Keratinocyte (primary cell): ENCODE data around the gene TENT4B. TPM values are rescaled to one million over a fixed set of nuclear protein-coding genes. Genes with fewer than 3 reads are reported as not detected.
A peak's percentile ranks its signal among the peaks of the same experiment; 100 is the strongest.

Experiments used
- DNase-seq: peaks from one replicate; pipeline ENCODE4 v3.0.0-alpha.2; 2011; ENCODE audit warnings: low read depth, missing footprints, low spot score
- FAIRE-seq: peaks from 2 replicates; lab custom pipeline; 2011; peaks lifted over from hg19 to GRCh38; lab: Jason Lieb, UNC
- H2AFZ ChIP-seq: 2 replicates; pipeline ENCODE4 v1.6.0; 2012; ENCODE audit warnings: low read length, control low read depth, inconsistent platforms; ENCODE audit not compliant: control insufficient read depth
- H3K27ac ChIP-seq: 2 replicates; pipeline ENCODE4 v1.5.1; 2011; ENCODE audit warnings: low read length; ENCODE audit not compliant: control insufficient read depth, insufficient read depth
- H3K27me3 ChIP-seq: 3 replicates; pipeline ENCODE4 v1.6.0; 2011; ENCODE audit warnings: low read length; ENCODE audit not compliant: control insufficient read depth, insufficient read depth; ENCODE audit errors: extremely low read depth
- H3K36me3 ChIP-seq, 2 experiments: 2 replicates in 1 of 2; 3 replicates in 1 of 2; pipeline ENCODE4 v1.5.1; 2011; ENCODE audit warnings: low read length in 2 of 2, mild to moderate bottlenecking in 1 of 2; ENCODE audit not compliant: control insufficient read depth in 2 of 2, insufficient read depth in 2 of 2; ENCODE audit errors: extremely low read depth in 1 of 2
- H3K4me1 ChIP-seq: 3 replicates; pipeline ENCODE4 v1.5.1; 2011; ENCODE audit warnings: low read length; ENCODE audit not compliant: control insufficient read depth, insufficient read depth; ENCODE audit errors: extremely low read depth
- H3K4me2 ChIP-seq: 3 replicates; pipeline ENCODE4 v1.6.0; 2011; ENCODE audit warnings: low read depth, low read length; ENCODE audit not compliant: control insufficient read depth, insufficient read depth; ENCODE audit errors: extremely low read depth
- H3K4me3 ChIP-seq, 3 experiments: fragments of 200-600 bp in 1 of 3; sonication (generic) in 1 of 3; 2 replicates in 2 of 3; 3 replicates in 1 of 3; pipeline ENCODE4 v1.5.1; 2011 to 2016; ENCODE audit warnings: low read length in 3 of 3, mild to moderate bottlenecking in 3 of 3, control low read depth in 2 of 3, inconsistent platforms in 1 of 3, low read depth in 1 of 3, mixed read lengths in 1 of 3, mixed run types in 1 of 3, moderate library complexity in 1 of 3; ENCODE audit not compliant: control insufficient read depth in 2 of 3, insufficient read depth in 2 of 3; ENCODE audit errors: extremely low read depth in 1 of 3
- H3K79me2 ChIP-seq: 2 replicates; pipeline ENCODE4 v1.6.0; 2012; ENCODE audit warnings: low read length; ENCODE audit not compliant: control insufficient read depth, insufficient read depth
- H3K9ac ChIP-seq: 3 replicates; pipeline ENCODE4 v1.6.0; 2011; ENCODE audit warnings: low read length; ENCODE audit not compliant: control insufficient read depth, insufficient read depth; ENCODE audit errors: extremely low read depth
- H3K9me1 ChIP-seq: 3 replicates; pipeline ENCODE4 v1.6.0; 2011; ENCODE audit warnings: low read length; ENCODE audit not compliant: control insufficient read depth, insufficient read depth; ENCODE audit errors: extremely low read depth
- H3K9me3 ChIP-seq: 2 replicates; pipeline ENCODE4 v1.5.1; 2012; ENCODE audit warnings: low read depth, low read length; ENCODE audit not compliant: control insufficient read depth
- H4K20me1 ChIP-seq: 3 replicates; pipeline ENCODE4 v1.6.0; 2011; ENCODE audit warnings: low read length; ENCODE audit not compliant: control insufficient read depth, insufficient read depth; ENCODE audit errors: extremely low read depth
- EZH2 ChIP-seq: IDR thresholded peaks from one replicate; pipeline ENCODE4 v1.6.1; 2012; ENCODE audit warnings: inconsistent platforms, mild to moderate bottlenecking, low read length, moderate library complexity
- dilution Hi-C: fragments of 300-500 bp; cut with MboI; formaldehyde crosslinking; loops from one replicate; pipeline ENCODE4 v1.7.0; 2020; ENCODE audit warnings: low sequenced_read_pairs; ENCODE audit not compliant: extremely low pct_ligation_motif_present
- polyA plus RNA-seq, 5 experiments: library from polyadenylated mRNA; depleted of rRNA in 3 of 5; stranded (reverse) in 3 of 5; stranded (forward) in 1 of 5; unstranded in 1 of 5; fragments of >200 nt; gene quantifications; 1 replicate in 1 of 5; 2 replicates in 3 of 5; 3 replicates in 1 of 5; pipeline versions ENCODE4 v1.2.1 to v1.2.3, GENCODE V29; 2011 to 2012; ENCODE audit warnings: missing spikeins in 2 of 5, low read depth in 1 of 5, low replicate concordance in 1 of 5
- TF ChIP-seq, protein P1 (sequence below), 3 experiments: IDR thresholded peaks in 1 of 3; conservative IDR thresholded peaks in 1 of 3; optimal IDR thresholded peaks in 1 of 3; 2 replicates in 2 of 3; 3 replicates in 1 of 3; pipeline versions ENCODE3 to v1.5.1; 2011; ENCODE audit warnings: low read length in 3 of 3, mild to moderate bottlenecking in 3 of 3, moderate library complexity in 2 of 3, control low read depth in 1 of 3, inconsistent platforms in 1 of 3; ENCODE audit not compliant: insufficient read depth in 2 of 3; ENCODE audit errors: extremely low read depth in 1 of 3

The TENT4B gene
- polyA plus RNA-seq, 1 donor (not counting 4 experiments of a cell fraction or from before 2014, with no cell fraction given) = 14.8 TPM

- TF ChIP-seq, protein P1, sequence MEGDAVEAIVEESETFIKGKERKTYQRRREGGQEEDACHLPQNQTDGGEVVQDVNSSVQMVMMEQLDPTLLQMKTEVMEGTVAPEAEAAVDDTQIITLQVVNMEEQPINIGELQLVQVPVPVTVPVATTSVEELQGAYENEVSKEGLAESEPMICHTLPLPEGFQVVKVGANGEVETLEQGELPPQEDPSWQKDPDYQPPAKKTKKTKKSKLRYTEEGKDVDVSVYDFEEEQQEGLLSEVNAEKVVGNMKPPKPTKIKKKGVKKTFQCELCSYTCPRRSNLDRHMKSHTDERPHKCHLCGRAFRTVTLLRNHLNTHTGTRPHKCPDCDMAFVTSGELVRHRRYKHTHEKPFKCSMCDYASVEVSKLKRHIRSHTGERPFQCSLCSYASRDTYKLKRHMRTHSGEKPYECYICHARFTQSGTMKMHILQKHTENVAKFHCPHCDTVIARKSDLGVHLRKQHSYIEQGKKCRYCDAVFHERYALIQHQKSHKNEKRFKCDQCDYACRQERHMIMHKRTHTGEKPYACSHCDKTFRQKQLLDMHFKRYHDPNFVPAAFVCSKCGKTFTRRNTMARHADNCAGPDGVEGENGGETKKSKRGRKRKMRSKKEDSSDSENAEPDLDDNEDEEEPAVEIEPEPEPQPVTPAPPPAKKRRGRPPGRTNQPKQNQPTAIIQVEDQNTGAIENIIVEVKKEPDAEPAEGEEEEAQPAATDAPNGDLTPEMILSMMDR (optimal IDR thresholded peaks at IDR 0.05 in 1 of 3, IDR thresholded peaks at IDR 0.05 in 1 of 3, conservative IDR thresholded peaks at IDR 0.05 in 1 of 3; ENCODE audit: extremely low read depth in 1 of 3, insufficient read depth in 2 of 3, low read length in 3 of 3) = peak; percentile 27 to 64 (median 59)
- no peak for TF ChIP-seq EZH2
- H3K4me2 ChIP-seq = no peak overlapping the region
- no peak overlapping the region for H3K4me3 ChIP-seq
- no peak overlapping the region for H3K27ac ChIP-seq
- H3K4me1 ChIP-seq = peaks cover 18% of the 10 kb centered on the region
- H3K36me3 ChIP-seq = no peaks in the 10 kb centered on the region
- H3K27me3 ChIP-seq = no peaks in the 10 kb centered on the region
- H3K9me1 ChIP-seq = no peaks in the 10 kb centered on the region
- DNase-seq = no peak
- no peaks in the 10 kb centered on the region for H3K79me2 ChIP-seq
- no peaks in the 10 kb centered on the region for H4K20me1 ChIP-seq
- dilution Hi-C loops = no loop called here
- no peak overlapping the region for H3K9ac ChIP-seq
- no peak overlapping the region for H2AFZ ChIP-seq
- H3K9me3 ChIP-seq = no peaks in the 10 kb centered on the region
- FAIRE-seq = no peak
Measured at GRCh38 chr16:50265260-50265659, 112.2 kb downstream of the TENT4B start.

DNA sequence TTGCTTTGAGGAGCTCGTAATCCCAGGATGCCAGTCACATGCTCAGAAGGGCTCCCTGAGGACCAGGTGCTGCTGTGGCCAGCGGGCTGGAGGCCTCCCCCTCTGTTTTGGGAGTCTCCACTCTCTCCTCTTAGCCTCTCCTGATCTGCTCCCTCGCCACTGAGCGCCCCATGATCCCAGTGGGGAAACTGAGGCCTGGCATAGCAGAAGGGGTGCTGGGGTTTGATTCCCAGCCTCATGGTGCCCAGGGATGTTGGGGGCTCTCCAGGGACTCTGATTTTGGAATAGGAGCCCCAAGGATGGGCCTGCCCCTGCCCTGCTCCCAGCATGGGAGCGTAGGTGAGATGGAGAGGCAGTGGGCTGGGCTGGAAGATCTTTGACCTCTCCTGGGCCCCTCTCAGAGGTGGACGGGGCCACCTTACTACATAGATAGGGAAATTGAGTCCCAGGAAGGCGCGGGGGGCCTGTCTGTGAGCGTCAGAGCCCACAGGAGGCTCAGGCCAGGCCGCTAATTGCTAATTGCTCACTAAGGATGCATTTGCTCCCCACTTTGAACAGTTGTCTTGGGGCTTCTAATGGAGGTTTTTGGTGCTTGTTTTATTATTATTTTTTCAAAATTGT, 112.7 kb downstream of the TENT4B start:
- TF ChIP-seq EZH2 = no peak
- TF ChIP-seq, protein P1 (optimal IDR thresholded peaks at IDR 0.05 in 1 of 3, IDR thresholded peaks at IDR 0.05 in 1 of 3, conservative IDR thresholded peaks at IDR 0.05 in 1 of 3; ENCODE audit: extremely low read depth in 1 of 3, insufficient read depth in 2 of 3, low read length in 3 of 3) = no peak
- H3K79me2 ChIP-seq = no peaks in the 10 kb centered on the region
- DNase-seq = no peak
- H4K20me1 ChIP-seq = no peaks in the 10 kb centered on the region
- no peaks in the 10 kb centered on the region for H3K9me3 ChIP-seq
- dilution Hi-C loops = no loop called here
- H3K27me3 ChIP-seq = no peaks in the 10 kb centered on the region
- peak overlapping the region in 1 of 3 experiments; percentile 58 for H3K4me3 ChIP-seq
- peak overlapping the region; percentile 80 for H3K4me2 ChIP-seq
- no peaks in the 10 kb centered on the region for H3K9me1 ChIP-seq
- peak overlapping the region; percentile 52 for H2AFZ ChIP-seq
- no peak for FAIRE-seq
- H3K36me3 ChIP-seq = no peaks in the 10 kb centered on the region
- peak overlapping the region; percentile 64 for H3K9ac ChIP-seq
- peak overlapping the region; percentile 53 for H3K27ac ChIP-seq
- H3K4me1 ChIP-seq = peaks cover 18% of the 10 kb centered on the region
